Hematopoietic multipotent progenitor cell treated with erythropoietin and hydrocortisone succinate and interleukin-3 and kit ligand, for 15 days (in vitro differentiated cells): ENCODE results near the gene RAP2A.

Source experiments
- DNase-seq: peaks from one replicate; pipeline ENCODE4 v3.0.0-alpha.2; 2015; ENCODE audit warnings: low spot score

The RAP2A gene

DNA sequence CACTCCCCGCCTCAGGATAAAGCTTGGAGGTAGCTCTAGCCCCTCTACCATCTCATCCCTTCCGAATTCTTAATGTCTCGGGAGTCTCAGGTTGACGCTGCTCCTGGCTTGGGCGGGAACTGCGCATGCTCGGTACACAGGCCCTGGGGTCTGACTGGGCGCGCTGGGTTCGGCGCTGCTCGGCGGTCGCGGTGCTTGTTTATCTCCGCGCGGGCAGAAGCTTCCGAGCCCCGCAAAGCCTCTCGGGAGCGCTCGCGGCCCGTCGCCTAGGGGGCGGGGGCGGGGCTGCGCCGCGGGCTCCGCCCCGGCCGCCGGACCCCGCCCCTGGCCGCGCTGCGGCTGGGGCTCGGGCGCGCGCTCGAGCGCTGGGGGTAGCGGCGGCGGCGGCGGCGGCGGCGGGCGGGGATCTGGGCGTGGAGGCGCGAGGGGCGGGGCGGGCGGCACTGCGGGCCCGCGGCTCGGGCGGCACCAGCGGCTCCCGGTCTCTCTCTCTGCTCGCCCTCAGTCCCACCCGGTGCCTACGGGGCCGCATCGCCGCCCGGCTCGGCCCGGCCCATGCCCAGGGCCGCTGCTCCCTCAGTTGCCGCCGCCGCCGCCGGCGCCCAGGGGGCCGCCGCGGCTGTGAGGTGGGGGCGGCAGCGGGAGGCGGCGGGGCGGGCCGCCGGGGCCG is at the start of gene RAP2A:
RAP2A (plus strand) TSS at position 443 of the 670 bp plus-strand sequence. CDS start 302 bp downstream, outside the sequence.
- peak; percentile 93 for DNase-seq

DNA sequence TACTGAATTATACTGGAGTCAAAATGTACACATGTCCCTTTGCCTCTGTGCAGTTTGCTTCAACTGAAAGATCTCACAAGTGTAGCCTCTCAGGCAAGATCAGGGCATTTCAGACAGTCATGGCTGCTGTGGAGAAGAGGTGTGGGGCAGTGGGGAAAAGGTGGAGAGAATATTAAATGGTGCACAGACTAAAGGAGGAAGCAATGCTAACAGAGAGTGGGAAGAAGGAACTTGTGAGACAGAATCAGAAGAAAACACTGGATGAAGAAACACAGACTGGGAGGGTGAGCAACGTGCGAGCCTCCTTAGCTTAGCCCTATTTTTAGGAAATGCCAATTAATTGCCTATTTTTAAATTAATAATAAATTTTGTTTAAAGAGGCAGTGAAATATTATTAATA is 49.6 kb upstream of the RAP2A start:
- DNase-seq, result no peak

DNA sequence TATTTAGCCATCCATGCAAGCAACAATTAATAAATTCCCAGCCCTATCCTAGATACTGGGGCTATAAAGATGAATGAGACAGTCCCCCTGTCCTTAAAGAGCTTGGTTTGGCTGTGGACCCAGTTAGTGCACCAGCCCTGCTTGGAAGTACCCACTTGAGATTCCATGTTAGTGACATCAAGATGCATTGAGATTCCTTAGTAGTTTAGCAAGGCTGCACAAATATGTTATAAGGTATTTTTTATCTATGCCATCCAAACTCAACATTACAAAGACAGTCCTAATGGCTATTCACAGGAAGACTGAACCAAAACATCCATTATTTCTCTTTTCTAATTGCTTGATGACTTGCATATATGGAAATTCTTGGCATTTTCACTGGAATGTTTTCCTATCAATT is 48.8 kb upstream of the RAP2A start:
- DNase-seq, result no peak

DNA sequence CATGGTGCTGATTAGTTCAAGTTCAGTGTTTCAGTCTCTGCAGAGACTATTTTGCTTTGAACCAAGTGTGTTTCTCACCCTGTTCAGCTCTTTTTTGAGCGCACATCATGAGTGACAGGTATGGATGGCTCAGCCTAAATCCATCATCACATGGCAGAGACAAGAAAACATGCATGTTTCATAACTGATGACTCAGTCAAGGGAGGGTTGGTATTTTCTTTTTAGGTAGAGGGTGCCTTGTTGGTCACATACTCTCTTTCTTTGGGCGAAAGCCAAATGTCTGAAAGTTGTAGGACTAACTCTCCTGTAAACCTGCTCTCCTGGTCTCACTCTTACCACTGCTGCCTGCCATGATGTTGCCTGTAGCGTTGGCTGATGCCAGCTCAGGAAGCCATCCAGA is 48.1 kb upstream of the RAP2A start:
- no peak for DNase-seq

DNA sequence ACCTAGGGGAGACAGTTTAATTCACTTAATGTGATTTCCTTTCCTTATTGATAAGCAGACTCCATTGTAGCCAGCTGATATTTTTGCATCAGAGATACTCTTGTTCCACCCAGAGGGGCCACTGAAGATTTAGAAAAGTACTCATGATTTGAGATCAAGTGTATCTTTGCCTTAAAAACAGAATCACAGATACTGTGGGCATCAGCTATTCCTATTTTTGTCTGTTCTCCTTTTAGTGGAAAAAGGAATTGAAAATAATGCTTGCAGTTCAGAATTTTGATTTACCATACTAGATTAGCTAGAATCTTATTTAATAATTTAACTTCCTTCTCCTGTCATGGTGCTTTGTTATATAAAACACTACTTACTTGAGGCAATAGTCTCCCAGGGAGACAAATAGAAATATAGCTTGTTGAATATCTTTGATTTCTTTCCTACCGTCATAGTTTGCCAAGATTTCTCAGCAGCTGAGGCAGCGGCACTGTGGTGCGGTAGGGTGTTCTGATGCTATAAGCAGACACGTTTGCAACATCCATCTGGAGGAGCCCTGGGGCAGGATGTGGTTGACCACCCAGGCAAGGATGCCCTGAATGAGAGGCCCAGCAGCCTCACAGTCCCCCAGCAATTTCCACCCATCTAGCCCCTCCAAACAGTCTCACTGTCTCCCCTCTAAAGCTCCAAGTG is 47.0 kb upstream of the RAP2A start:
- DNase-seq, result no peak

DNA sequence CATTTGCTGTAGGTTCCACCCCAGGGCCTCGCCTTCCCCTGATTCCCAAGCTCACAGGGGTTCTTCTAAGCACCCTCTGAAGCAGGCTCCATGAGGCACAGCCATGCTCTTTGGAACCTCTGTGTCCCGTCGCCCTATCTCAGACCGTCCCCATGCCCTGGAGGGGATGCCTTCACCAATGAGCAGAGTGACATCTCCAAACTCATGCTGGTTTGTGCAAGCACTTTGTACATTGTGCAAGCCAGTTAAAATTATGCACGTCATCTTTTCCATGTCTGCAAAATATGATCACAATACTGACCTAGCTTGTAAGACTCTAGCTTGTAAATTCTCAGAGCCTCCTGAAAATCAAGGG is 46.5 kb upstream of the RAP2A start:
- DNase-seq, result no peak

DNA sequence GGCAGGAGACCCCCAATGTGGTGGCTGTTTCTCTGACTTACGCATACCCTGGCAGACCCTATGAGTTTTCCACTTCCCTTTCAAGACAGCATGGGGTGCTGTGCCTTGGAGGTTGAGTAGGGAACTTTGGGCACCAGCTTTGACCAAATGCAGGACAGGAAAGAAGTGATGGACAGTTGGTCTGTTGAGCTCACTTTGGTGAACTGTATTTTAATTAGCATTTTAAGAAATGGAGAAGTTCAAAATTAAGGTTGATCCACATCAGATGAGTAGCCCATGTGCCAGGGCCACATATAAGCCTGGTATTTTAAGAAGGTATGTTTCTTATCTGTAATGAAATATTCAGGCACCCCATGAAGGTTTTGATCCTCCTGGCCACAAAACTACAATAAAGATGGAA is 46.1 kb upstream of the RAP2A start:
- no peak for DNase-seq

GRCh38 chr13:97388373-97388772 is 45.6 kb upstream of the RAP2A start:
- DNase-seq, result no peak

GRCh38 chr13:97390941-97391600 is 42.9 kb upstream of the RAP2A start:
- no peak for DNase-seq

GRCh38 chr13:97392020-97392419 is 41.9 kb upstream of the RAP2A start:
- no peak for DNase-seq

DNA sequence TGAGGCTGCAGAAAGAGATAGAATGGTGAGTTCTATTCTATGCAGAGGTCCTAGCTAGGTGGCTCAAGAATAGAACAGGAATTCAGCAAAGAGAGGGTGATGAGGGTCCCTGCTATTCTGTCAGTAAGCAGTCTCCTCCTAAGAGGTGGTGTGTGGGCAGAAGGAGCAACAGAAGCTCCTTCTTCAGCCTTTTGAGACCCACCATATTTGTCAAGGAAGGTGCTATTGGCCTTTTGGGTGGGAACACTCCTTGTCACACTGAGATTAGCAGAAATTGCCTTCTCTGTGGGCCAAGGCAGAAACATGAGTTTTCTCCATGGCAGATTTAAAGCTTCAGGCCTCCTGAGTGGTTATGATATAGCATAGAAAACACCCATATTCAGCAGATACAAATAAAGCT is 39.4 kb upstream of the RAP2A start:
- no peak for DNase-seq

GRCh38 chr13:97395447-97396136 is 38.4 kb upstream of the RAP2A start:
- DNase-seq, result peak; percentile 24

- DNase-seq, result no peak
Observed at GRCh38 chr13:97397267-97397666, 36.7 kb upstream of the RAP2A start.

- no peak for DNase-seq
Observed at GRCh38 chr13:97401421-97401820, 32.5 kb upstream of the RAP2A start.

DNA sequence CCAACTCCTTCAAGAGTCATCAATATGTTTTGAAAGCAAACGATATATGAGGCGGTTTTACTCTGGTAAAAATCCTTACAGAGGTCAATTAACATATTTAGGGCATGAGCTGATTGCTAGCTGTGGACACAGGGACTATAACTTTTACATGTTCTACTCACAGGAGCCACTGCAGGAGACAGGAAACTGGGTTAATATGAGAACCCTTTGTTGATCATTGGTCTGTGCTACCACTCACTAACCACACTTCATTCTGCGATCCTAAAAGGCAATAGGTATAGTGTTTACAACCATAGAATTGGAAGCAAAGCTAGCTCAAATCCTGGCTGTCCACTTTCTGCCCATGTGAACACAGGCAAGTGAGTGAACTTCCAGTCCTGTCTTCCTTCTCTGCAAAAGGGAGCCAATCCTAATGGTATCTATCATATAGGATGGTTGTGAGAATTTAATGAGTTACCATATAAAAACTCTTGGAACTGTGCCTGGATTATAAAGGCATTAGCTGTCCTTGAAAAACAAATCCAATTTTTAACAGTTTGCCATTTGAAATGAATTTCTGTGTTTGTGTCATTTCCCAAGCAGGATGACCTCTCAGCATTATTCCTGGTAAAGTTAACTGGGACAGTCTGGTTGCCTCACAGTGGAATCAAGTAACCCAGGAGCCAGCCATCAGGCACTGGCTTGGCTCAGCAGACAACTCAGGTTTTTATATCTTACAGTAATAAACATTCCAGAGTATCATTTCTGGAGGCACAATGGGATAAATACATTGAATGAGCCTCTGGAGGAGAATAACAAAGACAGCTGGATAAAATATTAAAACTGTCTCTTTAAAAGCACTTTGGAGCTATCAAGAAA is 29.8 kb upstream of the RAP2A start:
- no peak for DNase-seq

DNA sequence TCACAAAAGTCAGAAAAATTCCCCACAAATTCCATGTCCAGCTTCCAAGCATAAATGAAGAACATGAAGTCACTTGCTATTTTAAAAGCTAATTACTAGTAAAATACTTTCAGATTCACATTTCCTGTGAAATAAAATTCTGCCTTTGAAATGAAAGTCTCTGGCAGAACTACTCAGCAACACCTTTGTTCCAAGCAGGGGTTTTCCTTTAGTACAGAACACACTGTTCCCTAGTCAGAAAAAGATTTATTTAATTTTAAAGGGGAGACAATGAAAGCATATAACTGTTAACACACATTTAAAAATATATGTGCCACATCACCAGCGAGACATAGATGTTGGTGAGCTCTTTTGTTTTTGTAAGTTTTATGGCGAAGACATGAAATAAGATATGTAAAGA is 26.4 kb upstream of the RAP2A start:
- no peak for DNase-seq

DNA sequence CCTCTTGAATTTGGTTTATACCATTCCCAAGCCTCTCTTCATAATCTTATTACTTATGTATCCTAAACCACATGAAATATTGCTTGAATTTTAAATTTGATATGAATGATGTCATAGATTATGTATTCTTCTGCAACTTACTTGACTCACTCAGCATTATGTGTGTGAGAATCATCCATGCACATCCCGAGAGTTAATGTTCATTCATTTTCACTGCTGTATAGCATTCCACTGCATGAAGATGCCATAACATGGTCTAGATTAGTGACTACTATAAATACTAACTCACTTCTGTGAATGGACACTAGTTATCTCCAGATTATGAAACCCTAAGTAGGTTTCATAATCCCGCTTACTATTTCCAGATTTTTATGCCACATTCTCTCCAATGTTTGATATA is 25.0 kb upstream of the RAP2A start:
- DNase-seq, result no peak

- no peak for DNase-seq
Observed at GRCh38 chr13:97411984-97412383, 22.0 kb upstream of the RAP2A start.

- no peak for DNase-seq
Observed at GRCh38 chr13:97413694-97414093, 20.3 kb upstream of the RAP2A start.

- no peak for DNase-seq
Observed at GRCh38 chr13:97414392-97414791, 19.6 kb upstream of the RAP2A start.

- no peak for DNase-seq
Observed at GRCh38 chr13:97417698-97418097, 16.3 kb upstream of the RAP2A start.
